Measurements from ENCODE around the gene CHIA. TPM values are rescaled to one million over a fixed set of nuclear protein-coding genes. Genes with fewer than 3 reads are reported as not detected.

Gene CHIA
- total and polyA plus RNA-seq, 2 of the 8 experiments (the other 6 are each of a cell fraction or from before 2014, with no cell fraction given) = not detected

- Histone ChIP-seq H3K4me2 (ENCODE audit: insufficient read depth in 1 of 2, low read depth in 2 of 2, low read length in 2 of 2) (no peak overlapping the region), H3K18ac (ENCODE audit: extremely low read depth, low read length) (no peak overlapping the region), H2BK5ac (ENCODE audit: low read depth, low read length) (no peak overlapping the region), H3K14ac (ENCODE audit: insufficient read length) (no peak overlapping the region), H3K56ac (replicated peaks; ENCODE audit: insufficient read length, low read depth, low read length) (no peak overlapping the region), H2AFZ (ENCODE audit: low read length) (no peak overlapping the region), H3K27me3 (replicated peaks in 1 of 4; ENCODE audit: control insufficient read depth in 3 of 4, extremely low read depth in 1 of 4, insufficient read depth in 3 of 4, low read length in 3 of 4) (no peaks in the 10 kb centered on the region), H2BK15ac (ENCODE audit: low read length) (no peak overlapping the region), H3K27ac (ENCODE audit: low read depth, low read length) (no peak overlapping the region), H3K4me1 (replicated peaks in 1 of 4; ENCODE audit: control insufficient read depth in 3 of 4, insufficient read depth in 4 of 4, low read length in 3 of 4) (no peaks in the 10 kb centered on the region), H3K4ac (replicated peaks; ENCODE audit: insufficient read length, low read depth, low read length) (no peak overlapping the region), H3K79me2 (ENCODE audit: control insufficient read depth in 1 of 2, insufficient read depth in 2 of 2, low read length in 2 of 2) (no peaks in the 10 kb centered on the region), H3K36me3 (ENCODE audit: control insufficient read depth in 2 of 4, insufficient read depth in 4 of 4, low read length in 3 of 4) (no peaks in the 10 kb centered on the region), H2BK120ac (replicated peaks; ENCODE audit: low read depth, low read length) (no peak overlapping the region), H3K9ac (replicated peaks in 1 of 4; ENCODE audit: extremely low read depth in 1 of 4, low read depth in 3 of 4, low read length in 3 of 4) (no peak overlapping the region), H4K91ac (replicated peaks; ENCODE audit: insufficient read length, low read length) (no peak overlapping the region), H3K23me2 (ENCODE audit: low read depth, low read length) (no peaks in the 10 kb centered on the region), H4K8ac (ENCODE audit: extremely low read depth, insufficient read depth, low read length) (no peak overlapping the region), H3K79me1 (ENCODE audit: low read depth, low read length) (no peaks in the 10 kb centered on the region), H2BK12ac (ENCODE audit: low read depth, low read length) (no peak overlapping the region), H4K5ac (ENCODE audit: insufficient read length, low read depth, low read length) (no peak overlapping the region), H2AK5ac (ENCODE audit: low read depth, low read length) (no peak overlapping the region), H2BK20ac (ENCODE audit: low read length) (no peak overlapping the region), H4K20me1 (replicated peaks in 1 of 2; ENCODE audit: control insufficient read depth in 1 of 2, insufficient read depth in 2 of 2, low read length in 2 of 2) (no peaks in the 10 kb centered on the region), H3K23ac (ENCODE audit: insufficient read length) (no peak overlapping the region), H3K9me3 (ENCODE audit: insufficient read depth in 2 of 2, low read depth in 1 of 2, low read length in 1 of 2) (no peaks in the 10 kb centered on the region), H3K4me3 (ENCODE audit: extremely low read depth in 1 of 4, insufficient read depth in 2 of 4, low read depth in 3 of 4, low read length in 4 of 4) (no peak overlapping the region)
- no peak for TF ChIP-seq HDAC6 (IDR thresholded peaks at IDR 0.05; ENCODE audit: low read depth, low read length)
- CTCF ChIA-PET (ENCODE audit: partially characterized antibody) = interaction anchor here (0.6 to 1.0 kb wide), 2 partner anchors 10 to 1018 kb away, joined by 3 to 4 read pairs; no protein-coding TSS in a partner anchor
- FAIRE-seq (no peak), DNase-seq (ENCODE audit: low read depth in 1 of 2, low spot score in 2 of 2) (no peak)
- POLR2A ChIA-PET (ENCODE audit: partially characterized antibody) = no interaction called here
- 76% methylated on average over 5 of the region's 5 CpGs; no CpG with 5 or more reads in 1 of the 2 experiments for WGBS, 2 experiments (ENCODE audit: extremely low coverage in 1 of 2, insufficient coverage in 1 of 2, insufficient read length in 1 of 2, insufficient replicate concordance in 2 of 2, low coverage in 1 of 2, low lambda C conversion rate in 2 of 2, missing lambda C conversion rate in 1 of 2)
Observed at GRCh38 chr1:111281411-111281810, 9.2 kb upstream of the CHIA start.
